Hepatocyte (in vitro differentiated cells): ENCODE measurements around the gene PAIP2B.

Source experiments
- EZH2 ChIP-seq: fragments of 200-600 bp; sonication (generic); IDR thresholded peaks from 2 replicates; pipeline ENCODE4 v1.6.1; 2016; ENCODE audit warnings: antibody characterized with exemption, mild to moderate bottlenecking, borderline replicate concordance
- EZH2phosphoT487 ChIP-seq: fragments of 200-600 bp; sonication (generic); IDR thresholded peaks from one replicate; pipeline ENCODE4 v1.6.1; 2018; ENCODE audit warnings: antibody characterized with exemption, mild to moderate bottlenecking, low read depth, moderate library complexity; ENCODE audit not compliant: unreplicated experiment, severe bottlenecking
- TF ChIP-seq, protein P1 (sequence below): fragments of 200-600 bp; sonication (generic); IDR thresholded peaks from 2 replicates; pipeline ENCODE4 v1.5.1; 2016; ENCODE audit warnings: antibody characterized with exemption, mild to moderate bottlenecking; ENCODE audit not compliant: poor library complexity

GRCh38 chr2:71143782-71144181 lies 83.1 kb downstream of the PAIP2B start:
- TF ChIP-seq, protein P1, sequence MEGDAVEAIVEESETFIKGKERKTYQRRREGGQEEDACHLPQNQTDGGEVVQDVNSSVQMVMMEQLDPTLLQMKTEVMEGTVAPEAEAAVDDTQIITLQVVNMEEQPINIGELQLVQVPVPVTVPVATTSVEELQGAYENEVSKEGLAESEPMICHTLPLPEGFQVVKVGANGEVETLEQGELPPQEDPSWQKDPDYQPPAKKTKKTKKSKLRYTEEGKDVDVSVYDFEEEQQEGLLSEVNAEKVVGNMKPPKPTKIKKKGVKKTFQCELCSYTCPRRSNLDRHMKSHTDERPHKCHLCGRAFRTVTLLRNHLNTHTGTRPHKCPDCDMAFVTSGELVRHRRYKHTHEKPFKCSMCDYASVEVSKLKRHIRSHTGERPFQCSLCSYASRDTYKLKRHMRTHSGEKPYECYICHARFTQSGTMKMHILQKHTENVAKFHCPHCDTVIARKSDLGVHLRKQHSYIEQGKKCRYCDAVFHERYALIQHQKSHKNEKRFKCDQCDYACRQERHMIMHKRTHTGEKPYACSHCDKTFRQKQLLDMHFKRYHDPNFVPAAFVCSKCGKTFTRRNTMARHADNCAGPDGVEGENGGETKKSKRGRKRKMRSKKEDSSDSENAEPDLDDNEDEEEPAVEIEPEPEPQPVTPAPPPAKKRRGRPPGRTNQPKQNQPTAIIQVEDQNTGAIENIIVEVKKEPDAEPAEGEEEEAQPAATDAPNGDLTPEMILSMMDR: no peak
- TF ChIP-seq EZH2phosphoT487 (no peak), EZH2 (no peak)
